Measurements from ENCODE around the gene PLEKHG4.

DNA sequence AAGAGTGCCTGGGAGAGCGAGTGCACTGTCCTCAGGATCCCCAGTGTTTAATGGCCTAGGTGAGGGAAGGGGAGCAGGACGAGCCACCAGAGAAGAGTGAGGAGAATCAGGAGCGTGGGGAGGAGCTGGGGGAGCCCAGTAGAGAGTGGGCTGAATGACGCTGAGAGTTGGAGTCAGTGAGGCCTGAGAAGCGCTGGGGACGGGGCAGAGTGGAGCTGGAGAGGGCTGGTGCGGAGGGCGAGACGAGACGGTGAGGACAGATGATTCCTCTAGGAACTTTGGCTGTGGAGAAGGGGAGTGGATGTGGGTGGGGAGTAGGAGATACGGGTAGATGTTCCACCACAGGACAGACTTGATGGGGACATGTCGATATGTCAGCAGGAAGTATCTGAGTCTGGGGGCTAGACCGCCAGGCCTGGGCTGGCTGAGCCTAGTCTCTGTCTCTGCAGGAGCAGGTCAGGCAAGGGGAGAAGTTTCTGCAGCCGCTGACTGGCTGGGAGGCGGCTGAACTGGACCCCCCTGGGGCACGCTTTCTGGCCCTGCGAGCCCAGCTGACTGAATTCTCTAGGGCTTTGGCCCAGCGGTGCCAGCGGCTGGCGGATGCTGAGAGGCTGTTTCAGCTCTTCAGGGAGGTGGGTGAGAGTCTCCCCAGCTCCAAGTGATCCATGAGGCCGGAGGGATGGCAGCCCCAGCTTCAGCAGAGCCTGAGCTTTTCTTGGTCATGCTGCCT lies 4.7 kb downstream of the PLEKHG4 start:
- TF ChIP-seq CTCF (conservative IDR thresholded peaks at IDR 0.05) = no peak
- no peak for TF ChIP-seq EZH2 (IDR thresholded peaks at IDR 0.05; ENCODE audit: low read depth)

Data from PC-9 (cell line).